GM19372 (cell line): ENCODE measurements around the gene ZSWIM5.
"Not testable (repeated sequence)": the region's sequence is repeated elsewhere in the genome, so short reads cannot be mapped to it uniquely, and the experiment has no call there.

ENCODE experiments used
- ATAC-seq: cut with Tn5 transposase; IDR thresholded peaks from one replicate; pipeline ENCODE4 v1.9.1; 2021; ENCODE audit warnings: mild to moderate bottlenecking, low read depth, moderate library complexity; ENCODE audit not compliant: unreplicated experiment

Gene ZSWIM5

DNA sequence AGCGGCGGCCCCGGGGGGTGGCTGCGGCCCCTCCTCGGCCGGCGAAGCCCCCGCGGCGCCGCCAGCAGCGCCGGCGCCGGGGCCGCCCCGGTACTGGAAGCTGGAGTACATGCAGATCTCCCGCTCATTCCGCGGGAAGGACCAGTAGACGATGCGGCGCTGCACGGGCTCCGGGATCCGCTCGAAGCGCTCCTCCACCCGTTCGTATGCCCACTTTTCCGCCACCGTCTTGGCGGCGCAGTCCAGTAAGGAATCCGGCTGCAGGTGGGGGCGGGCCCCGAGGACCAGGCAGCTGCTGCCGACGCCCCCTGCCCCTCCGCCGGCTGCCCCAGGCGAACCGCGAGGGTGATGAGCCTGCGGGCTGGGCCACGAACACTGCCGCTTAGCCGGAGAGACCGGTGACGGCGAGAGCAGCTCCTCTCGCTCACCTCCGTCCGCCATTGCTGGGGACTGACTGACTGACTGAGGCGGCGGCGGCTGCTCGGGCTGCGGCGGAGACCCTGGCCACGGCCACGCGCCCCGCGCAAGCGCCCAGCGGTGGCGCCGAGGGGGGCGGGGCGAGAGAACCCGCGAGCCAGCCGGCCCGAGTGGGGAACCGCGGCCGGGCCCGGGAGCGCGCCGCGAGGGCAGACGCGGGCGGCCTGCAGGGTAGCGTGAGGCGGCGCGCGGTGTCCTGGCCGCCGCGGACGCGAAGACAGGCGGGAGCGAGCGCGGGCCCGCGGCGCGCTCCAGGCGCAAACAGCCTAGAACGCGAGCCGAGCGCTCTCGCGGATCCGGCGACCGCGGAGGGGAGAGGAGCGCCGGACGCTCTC is at the start of gene ZSWIM5:
Gene ZSWIM5 (minus strand): TSS at position 696 of the 812 bp plus-strand sequence. CDS start 255 bp downstream, at position 441.
- ATAC-seq = peak; percentile 64

DNA sequence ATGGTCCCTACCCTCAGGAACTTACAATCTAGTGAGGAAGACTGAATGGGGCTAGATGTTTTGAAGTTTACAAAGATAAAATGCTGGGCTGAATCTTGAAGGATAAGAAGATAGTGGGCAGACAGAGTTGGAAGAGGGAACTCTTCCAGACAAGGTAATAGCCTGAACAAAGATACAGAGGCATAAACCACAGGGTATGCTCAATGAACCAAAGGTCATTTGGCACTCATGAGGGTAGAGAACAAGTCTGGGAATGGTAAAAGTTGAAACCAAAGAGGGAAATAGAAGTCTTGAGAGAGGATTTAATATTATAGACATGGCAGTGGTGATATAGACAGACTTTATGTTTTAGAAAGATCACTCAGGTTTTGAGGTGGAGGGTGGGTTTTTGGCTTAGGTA is 48.1 kb upstream of the ZSWIM5 start:
- ATAC-seq = no peak

DNA sequence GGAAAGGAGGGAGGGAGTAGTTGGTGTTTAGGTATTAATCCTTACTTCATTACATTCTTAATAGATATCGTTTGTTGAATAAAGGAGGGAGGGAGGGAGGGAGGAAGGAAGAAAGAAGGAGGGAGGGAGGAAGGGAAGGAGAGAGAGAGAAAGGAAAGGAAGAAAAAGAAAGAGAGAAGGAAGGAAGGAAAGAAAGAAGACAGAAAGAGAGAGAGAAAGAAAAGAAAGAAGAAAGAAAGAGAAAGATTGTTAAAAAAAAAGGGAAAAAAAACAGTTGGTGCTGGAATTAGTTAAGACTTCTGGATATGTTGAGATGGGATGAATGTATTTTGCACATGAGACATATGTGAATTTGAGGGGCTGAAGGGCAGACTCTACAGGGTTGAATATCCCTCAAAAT is 44.1 kb upstream of the ZSWIM5 start:
- ATAC-seq = no peak

DNA sequence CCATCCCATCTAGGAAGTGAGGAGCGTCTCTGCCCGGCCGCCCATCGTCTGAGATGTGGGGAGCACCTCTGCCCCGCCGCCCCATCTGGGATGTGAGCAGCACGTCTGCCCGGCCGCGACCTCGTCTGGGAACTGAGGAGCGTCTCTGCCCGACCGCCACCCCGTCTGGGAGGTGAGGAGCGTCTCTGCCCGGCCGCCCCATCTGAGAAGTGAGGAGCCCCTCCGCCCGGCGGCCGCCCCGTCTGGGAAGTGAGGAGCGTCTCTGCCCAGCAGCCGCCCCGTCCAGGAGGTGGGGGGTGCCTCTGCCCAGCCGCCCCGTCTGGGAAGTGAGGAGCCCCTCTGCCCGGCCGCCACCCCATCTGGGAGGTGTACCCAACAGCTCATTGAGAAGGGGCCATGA is 41.6 kb upstream of the ZSWIM5 start:
- not testable (repeated sequence) for ATAC-seq

DNA sequence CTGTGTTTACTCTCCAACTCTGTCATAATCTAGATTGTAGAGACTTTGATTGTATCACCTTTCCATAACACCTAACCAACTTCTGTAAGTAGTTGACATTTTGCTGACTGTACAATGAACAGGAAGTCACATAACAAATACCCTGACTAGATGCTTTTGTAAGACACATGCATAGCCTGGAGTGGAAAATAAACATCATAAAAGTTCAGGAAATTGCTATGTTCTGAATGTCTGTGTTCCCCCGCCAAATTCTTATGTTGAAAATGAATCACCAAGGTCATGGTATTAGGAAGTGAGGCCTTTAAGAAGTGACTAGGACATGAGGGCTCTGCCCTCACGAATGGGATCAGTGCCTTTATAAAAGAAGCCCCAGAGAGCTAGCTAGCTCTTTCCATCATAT is 40.4 kb upstream of the ZSWIM5 start:
- no peak for ATAC-seq

DNA sequence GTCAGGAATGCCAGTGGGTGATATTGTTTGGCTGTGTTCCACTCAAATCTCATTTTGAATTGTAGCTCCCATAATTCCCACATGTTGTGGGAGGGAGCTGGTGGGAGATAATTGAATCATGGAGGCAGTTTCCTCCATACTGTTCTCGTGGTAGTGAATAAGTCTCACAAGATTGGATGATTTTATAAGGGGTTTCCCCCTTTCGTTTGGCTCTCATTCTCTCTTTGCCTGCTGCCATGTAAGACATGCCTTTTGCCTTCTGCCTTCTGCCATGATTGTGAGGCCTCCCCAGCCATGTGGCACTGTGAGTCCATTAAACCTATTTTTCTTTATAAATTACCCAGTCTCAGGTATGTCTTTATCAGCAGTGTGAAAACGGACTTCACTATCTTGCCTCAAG is 40.0 kb upstream of the ZSWIM5 start:
- not testable (repeated sequence) for ATAC-seq

DNA sequence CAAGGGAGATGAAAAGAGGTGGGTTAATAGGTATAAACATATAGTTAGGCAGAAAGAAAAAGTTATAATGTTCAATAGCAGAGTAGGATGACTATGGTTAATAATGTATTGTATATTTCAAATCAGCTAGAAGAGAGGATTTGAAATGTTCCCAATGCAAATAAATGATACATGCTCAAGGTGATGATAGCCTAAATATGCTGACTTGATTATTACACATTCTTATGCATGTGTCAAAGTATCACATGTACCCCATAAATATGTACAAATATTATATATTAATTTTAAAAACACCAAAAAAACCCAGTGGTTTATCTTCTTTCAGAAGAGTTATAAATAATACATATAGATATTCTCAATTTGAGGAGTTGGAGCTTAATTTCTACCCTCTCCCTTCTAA is 38.3 kb upstream of the ZSWIM5 start:
- ATAC-seq = no peak

DNA sequence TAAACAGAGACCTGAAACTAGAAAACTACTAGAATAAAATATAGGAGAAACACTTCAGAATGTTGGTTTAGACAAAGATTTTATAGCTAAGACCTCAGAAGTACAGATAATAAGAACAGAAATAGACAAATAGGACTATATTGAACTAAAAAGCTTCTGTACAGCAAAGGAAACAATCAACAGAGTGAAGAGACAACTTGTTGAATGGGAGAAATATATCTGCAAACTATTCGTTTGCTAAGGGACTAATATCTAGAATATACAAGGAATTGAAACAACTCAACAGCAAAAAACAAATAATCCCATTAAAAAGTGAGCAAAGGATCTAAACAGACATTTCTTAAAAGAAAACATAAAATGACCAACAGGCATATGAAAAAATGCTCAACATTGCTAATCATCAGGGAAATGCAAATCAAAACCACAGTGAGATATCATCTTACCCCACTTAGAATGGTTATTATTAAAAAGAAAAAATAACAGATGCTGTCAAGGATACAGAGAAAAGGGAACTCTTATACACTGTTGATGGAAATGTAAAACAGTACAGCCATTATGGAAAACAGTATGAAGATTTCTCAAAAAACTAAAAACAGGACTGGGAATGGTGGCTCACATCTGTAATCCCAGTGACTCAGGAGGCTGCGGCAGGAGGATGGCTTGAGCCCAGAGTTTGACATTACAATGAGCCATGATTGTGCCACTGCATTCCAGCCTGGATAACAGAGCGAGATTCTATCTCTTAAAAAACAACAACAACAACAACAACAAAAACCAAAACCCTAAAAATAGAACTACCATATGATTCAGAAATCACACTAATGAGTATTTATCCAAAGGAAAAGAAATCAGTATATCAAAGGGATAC is 37.3 kb upstream of the ZSWIM5 start:
- no peak for ATAC-seq

DNA sequence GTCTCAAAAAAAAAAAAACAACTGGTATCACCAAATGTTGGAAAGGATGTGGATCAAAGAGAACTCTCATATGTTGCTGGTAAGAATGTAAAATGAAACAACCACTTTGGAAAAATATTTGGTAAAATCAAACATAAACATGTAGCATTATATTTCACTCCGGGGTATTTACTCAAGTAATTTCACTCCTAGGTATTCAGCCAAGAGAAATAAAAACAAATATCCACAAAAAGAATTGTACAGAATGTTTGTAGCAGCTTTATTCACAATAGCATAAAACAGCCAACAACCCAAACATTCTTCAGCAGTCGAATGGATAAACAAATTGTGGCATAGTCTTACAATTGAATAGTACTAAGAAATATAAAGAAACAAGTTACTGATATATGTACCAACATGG is 32.4 kb upstream of the ZSWIM5 start:
- ATAC-seq = no peak

DNA sequence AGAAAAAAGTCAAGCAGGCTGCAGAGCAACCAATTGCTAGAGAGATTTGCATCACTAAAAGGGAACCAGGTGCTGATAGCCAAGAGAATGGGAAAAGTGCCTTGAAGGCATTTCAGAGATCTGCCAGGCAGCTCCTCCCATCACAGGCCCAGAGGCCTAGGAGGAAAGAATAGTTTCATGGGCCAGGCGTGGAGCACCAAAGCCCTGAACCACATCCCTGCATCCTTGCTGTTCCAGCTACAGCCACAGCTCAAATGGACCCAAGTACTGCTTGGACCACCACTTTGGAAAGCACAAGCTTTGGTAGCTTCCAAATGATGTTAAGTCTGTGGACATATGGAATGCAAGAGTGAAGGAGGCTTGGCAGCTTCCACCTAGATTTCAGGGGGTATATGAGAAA is 29.7 kb upstream of the ZSWIM5 start:
- ATAC-seq = no peak

DNA sequence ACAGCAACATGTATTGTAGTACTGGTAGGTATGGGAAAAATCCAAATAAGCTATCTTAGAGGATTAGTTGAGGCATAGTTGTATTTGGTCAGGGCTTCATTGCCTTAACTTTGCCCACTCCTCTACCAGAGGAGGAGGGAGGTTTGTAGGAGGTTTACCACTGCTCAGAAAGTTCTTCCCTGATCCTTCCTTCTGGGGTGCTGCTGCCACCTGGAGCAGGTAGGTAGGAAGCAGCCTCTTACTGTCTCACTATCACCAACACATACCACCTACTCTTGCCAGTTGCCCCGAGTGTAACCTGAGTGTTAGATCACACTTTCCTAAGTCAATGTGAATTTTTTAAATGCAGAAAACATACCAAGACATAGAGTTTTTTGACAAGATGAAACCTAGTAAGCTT is 24.1 kb upstream of the ZSWIM5 start:
- no peak for ATAC-seq

DNA sequence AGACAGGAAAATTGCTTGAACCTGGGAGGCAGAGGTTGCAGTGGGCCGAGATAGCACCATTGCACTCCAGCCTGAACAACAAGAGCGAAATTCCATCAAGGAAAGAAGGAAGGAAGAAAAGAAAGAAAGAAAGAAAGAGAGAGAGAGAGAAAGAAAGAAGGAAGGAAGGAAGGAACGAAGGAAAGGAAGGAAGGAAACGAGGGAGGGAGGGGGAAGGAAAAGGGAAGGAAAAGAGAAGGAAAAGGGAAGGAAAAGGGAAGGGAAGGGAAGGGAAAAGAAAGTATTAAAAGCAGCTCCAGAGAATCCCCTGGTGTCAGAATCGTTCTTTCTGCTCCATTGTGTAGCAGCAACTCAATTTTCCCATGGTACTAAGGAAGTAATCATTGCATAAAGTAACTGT is 19.2 kb upstream of the ZSWIM5 start:
- ATAC-seq = no peak

DNA sequence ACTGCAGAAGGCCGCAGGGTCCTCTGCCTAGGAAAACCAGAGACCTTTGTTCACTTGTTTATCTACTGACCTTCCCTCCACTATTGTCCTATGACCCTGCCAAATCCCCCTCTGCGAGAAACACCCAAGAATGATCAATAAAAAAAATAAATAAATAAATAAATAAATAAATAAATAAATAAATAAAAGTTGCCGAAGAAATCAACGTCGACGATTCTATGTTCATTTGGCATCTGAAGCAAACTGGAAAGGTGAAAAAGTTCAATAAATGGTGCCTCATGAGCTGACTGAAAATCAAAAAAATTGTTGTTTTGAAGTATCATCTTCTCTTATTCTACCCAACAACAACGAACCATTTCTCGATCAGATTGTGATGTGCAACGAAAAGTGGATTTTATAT is 17.3 kb upstream of the ZSWIM5 start:
- not testable (repeated sequence) for ATAC-seq

DNA sequence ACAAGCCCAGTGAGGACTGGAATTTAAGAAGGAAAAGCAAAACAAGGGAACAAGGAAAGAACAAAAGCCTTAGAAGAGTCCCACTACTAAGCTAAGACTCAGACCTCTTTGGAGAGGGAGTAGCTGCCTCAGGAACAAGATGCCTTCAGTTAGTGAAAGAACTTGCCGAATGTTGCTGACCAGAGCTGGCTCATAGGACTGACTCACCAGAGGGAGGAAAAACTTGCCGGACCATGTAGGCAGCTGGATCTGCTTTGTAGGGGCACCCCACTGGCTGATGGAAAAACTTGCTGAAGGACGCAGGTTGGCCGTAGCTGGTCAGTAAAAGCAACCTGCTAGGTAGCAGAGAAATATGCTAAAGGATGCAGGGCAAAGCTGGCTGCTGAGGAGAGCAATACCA is 15.3 kb upstream of the ZSWIM5 start:
- ATAC-seq = no peak

DNA sequence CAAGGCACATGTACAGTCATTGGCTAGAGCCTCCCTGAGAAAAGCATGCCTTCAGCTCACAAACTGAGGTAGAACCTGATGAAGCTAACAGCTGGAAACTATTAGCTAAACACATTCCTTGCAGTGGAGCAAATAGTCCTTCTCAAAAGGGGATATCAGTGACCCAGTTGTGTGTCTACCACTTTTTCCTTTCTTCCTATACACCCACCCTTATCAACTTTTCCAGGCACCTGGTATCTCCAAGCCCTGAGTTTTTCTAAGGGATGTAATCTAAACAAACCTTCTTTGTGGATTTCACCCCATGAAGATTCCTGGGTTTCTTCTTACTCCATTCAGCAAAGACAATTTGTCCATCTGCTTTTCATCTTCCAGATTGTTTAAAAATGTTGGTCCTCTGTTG is 10.5 kb upstream of the ZSWIM5 start:
- ATAC-seq = no peak

DNA sequence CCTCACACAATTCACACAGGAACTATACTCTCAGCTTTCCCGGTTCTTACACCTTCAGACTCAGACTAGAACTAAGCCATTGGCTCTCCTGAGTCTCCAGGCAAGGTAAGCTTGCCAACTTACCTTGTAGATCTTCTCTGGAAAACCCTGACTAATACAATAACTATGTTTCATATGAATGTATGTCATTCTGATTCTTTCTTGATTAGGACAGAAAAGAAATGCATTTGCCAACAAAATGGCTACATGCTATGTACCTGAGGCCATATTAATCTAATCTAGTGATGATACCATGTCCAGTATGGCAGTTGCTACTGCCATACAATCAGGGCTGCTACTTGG is 9.8 kb upstream of the ZSWIM5 start:
- no peak for ATAC-seq

DNA sequence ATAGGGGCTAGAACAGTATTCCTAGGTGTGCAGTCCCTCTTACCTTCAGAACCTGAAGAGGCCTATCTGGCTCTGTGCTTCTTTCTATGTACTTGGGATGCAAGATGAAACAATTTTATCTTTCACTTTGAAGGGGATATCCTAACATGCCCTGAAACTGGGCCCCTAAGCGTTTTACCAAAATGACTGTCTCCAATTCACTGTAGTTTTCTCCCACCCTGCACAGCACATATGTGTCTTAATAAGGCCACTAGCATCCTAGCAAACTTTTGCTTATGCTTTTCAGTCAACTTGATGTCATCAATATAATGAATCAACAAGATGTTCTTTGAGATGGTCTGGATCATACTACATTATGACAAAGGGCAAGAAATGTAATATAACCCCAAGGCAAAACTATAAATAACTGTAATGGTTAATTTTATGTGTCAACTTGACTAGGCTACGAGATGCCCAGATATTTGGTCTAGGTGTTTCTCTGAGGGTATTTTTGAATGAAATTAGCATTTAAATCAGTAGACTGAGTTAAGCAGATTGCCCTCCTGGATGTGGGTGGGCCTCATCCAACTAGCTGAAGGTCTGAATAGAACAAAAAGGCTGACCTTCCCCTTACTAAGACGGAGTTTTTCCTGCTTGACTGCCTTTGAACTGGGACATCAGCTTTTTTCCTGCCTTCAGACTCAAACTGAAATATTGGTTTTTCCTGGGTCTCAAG is 9.2 kb upstream of the ZSWIM5 start:
- no peak for ATAC-seq

DNA sequence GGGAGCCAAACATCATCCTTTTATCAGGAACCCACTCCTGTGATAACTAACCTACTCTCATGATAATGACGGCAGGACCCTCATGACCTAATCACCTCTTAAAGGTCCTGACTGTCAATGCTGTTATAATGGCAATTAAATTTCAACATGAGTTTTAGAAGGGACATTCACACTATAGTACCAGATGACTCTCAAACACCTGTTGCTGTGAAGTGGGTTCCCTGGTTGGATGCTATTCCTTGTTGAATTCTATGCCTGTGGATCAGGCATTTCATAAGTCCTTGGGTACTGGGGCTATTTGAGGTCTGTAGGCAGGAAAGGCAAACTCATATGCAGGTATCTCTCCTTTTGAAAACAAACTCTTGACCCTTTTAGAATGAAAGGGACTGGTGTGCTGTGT is 7.5 kb upstream of the ZSWIM5 start:
- ATAC-seq = no peak

DNA sequence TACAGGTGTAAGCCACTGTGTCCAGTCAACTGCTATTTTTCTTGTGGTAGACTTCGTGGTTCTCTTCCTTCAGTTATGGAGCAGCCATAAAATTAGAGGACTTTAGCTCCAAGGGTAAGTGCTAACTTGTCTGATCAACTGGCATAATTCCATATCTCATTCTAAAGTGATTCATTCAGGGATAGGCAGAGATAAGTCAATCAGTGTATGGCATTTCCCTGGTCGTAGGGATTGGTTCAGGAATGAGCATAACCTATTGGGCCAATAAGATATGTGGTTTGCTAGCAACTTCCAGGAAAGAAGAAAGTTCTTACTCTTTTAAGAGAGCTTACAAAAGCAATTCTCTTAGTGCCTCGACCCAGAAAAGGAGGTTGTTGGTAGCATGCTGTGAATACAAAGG is 4.7 kb upstream of the ZSWIM5 start:
- no peak for ATAC-seq

DNA sequence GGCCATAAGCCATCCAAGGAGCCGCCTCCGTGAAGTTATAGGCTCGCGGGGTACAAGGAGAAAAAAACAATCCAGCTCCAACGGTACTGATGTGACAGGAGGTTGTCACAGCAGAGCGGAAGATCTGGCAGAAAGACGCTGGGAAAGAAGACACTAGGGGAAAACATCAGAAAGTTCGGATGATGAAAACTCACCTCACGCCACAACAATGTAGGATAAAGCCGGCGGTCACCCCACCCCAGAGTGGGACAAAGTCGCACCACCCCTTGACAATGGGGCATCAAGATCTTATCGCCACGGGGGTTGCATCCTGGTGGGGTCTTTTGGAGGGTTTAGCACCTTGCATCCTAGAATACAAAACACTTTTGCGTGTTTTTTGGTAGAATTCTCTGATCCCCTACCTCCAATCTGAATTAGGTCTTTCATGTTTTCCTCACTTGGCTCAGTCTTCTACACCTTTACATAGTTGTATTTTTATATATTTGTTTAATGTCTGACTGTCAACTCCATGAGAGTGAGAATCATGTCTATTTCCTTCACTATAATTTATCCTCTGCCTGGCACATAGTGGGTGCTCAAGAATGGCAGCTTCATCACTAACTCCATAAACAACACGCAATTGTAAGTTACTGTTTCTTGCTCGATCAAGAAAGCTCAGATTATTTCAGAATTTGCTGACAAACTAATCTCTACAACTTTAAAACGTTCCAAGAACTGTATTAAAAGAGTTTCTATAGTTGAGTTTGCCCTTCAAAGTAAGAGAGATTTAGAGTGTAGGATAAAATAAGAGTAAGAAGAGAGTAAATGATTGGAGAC is 611 bp upstream of the ZSWIM5 start:
- no peak for ATAC-seq
